Stimulated activated CD8-positive, alpha-beta memory T cell treated with anti-CD3 and anti-CD28 coated beads, Interleukin-7, amount 100 ng/mL, for 48 hours (primary cell): ENCODE data around the gene ITGBL1.
A peak's percentile ranks its signal among the peaks of the same experiment; 100 is the strongest.
"Not testable (repeated sequence)": the region's sequence is repeated elsewhere in the genome, so short reads cannot be mapped to it uniquely, and the experiment has no call there.

Experiments
- DNase-seq, 2 donors: peaks; one replicate each; pipeline ENCODE4 v3.0.0-alpha.2; 2020; ENCODE audit warnings: low read depth in 1 of 2; ENCODE audit errors: extremely low read depth in 1 of 2

ITGBL1 gene

GRCh38 chr13:101511766-101512165 lies 59.3 kb downstream of the ITGBL1 start:
- DNase-seq: no peak

GRCh38 chr13:101512650-101513049 lies 60.2 kb downstream of the ITGBL1 start:
- no peak for DNase-seq

GRCh38 chr13:101514100-101514499 lies 61.6 kb downstream of the ITGBL1 start:
- no peak for DNase-seq

- DNase-seq: no peak
Measured at GRCh38 chr13:101514695-101515275, 62.3 kb downstream of the ITGBL1 start.

- no peak for DNase-seq
Measured at GRCh38 chr13:101515504-101515903, 63.0 kb downstream of the ITGBL1 start.

- DNase-seq: no peak
Measured at GRCh38 chr13:101516262-101516661, 63.8 kb downstream of the ITGBL1 start.

GRCh38 chr13:101520672-101521071 lies 68.2 kb downstream of the ITGBL1 start:
- DNase-seq: peak in 1 of 2 donors; percentile 2

- DNase-seq: no peak
Measured at GRCh38 chr13:101521371-101521770, 68.9 kb downstream of the ITGBL1 start.

- no peak for DNase-seq
Measured at GRCh38 chr13:101522607-101523006, 70.1 kb downstream of the ITGBL1 start.

- no peak for DNase-seq
Measured at GRCh38 chr13:101523154-101524131, 71.0 kb downstream of the ITGBL1 start.

- DNase-seq: no peak
Measured at GRCh38 chr13:101527130-101527529, 74.7 kb downstream of the ITGBL1 start.

- DNase-seq: peak in 1 of 2 donors; percentile 3
Measured at GRCh38 chr13:101529422-101529821, 76.9 kb downstream of the ITGBL1 start.

- DNase-seq: no peak
Measured at GRCh38 chr13:101530293-101530692, 77.8 kb downstream of the ITGBL1 start.

GRCh38 chr13:101535192-101535746 lies 82.8 kb downstream of the ITGBL1 start:
- DNase-seq: no peak

- DNase-seq: no peak
Measured at GRCh38 chr13:101536079-101536478, 83.6 kb downstream of the ITGBL1 start.

- not testable (repeated sequence) for DNase-seq
Measured at GRCh38 chr13:101544544-101544943, 92.1 kb downstream of the ITGBL1 start.

GRCh38 chr13:101544979-101545378 lies 92.5 kb downstream of the ITGBL1 start:
- no peak for DNase-seq

- no peak for DNase-seq
Measured at GRCh38 chr13:101545521-101545920, 93.0 kb downstream of the ITGBL1 start.

GRCh38 chr13:101552286-101552685 lies 99.8 kb downstream of the ITGBL1 start:
- no peak for DNase-seq

GRCh38 chr13:101552786-101553185 lies 100.3 kb downstream of the ITGBL1 start:
- DNase-seq: no peak

- no peak for DNase-seq
Measured at GRCh38 chr13:101554420-101555125, 102.1 kb downstream of the ITGBL1 start.
